IMR-90 (cell line): ENCODE measurements around the gene ADCYAP1R1. TPM values are rescaled to one million over a fixed set of nuclear protein-coding genes. Genes with fewer than 3 reads are reported as not detected.

ENCODE experiments used
- ATAC-seq: fragments of 200-7000 bp; cut with Tn5 transposase; 2 replicates; pipeline ENCODE4 v1.9.1; 2020; ENCODE audit warnings: low read depth, mild to moderate bottlenecking, moderate library complexity
- BruUV-seq: library from RNA; stranded (reverse); fragments of 400-500 nt; replicated peaks from 2 replicates; lab custom pipeline; 2021; lab: Mats Ljungman, UMichigan
- CTCF ChIA-PET: fragments of 300-600 bp; formaldehyde crosslinking; extraction: SDS; loops from one replicate; lab custom pipeline; 2021; ENCODE audit warnings: antibody characterized with exemption; lab: Yijun Ruan, JAX
- POLR2A ChIA-PET: fragments of 300-600 bp; sonication (Branson Sonifier 250); formaldehyde crosslinking; loops from one replicate; lab custom pipeline; 2022; ENCODE audit warnings: antibody characterized with exemption; ENCODE audit not compliant: unreplicated experiment; lab: Charles Lee
- DNase-seq: peaks from one replicate; pipeline ENCODE4 v3.0.0; 2013
- H2AFZ ChIP-seq: replicated peaks from 2 replicates; pipeline ENCODE3; 2013; ENCODE audit warnings: low read length, mild to moderate bottlenecking; ENCODE audit not compliant: poor library complexity
- H2AK5ac ChIP-seq: 2 replicates; pipeline ENCODE4 v1.6.1; 2013; ENCODE audit warnings: low read depth, low read length, inconsistent platforms
- H2AK9ac ChIP-seq: replicated peaks from 2 replicates; pipeline ENCODE3; 2013; ENCODE audit warnings: mild to moderate bottlenecking, low read depth, low read length, moderate library complexity; ENCODE audit not compliant: poor library complexity
- H2BK120ac ChIP-seq: 2 replicates; pipeline ENCODE4 v1.6.1; 2013; ENCODE audit warnings: low read depth, low read length, inconsistent platforms
- H2BK15ac ChIP-seq: 3 replicates; pipeline ENCODE4 v1.6.1; 2013; ENCODE audit warnings: low read depth, low read length, inconsistent platforms
- H2BK20ac ChIP-seq: 2 replicates; pipeline ENCODE4 v1.6.1; 2013; ENCODE audit warnings: low read depth, mild to moderate bottlenecking, inconsistent platforms, low read length, moderate library complexity
- H2BK5ac ChIP-seq: 2 replicates; pipeline ENCODE4 v1.6.1; 2013; ENCODE audit warnings: mild to moderate bottlenecking, low read depth, low read length, inconsistent platforms; ENCODE audit not compliant: poor library complexity, severe bottlenecking
- H3K14ac ChIP-seq: replicated peaks from 2 replicates; pipeline ENCODE4 v1.6.1; 2013; ENCODE audit warnings: low read depth, low read length, inconsistent platforms
- H3K18ac ChIP-seq: 2 replicates; pipeline ENCODE4 v1.6.1; 2013; ENCODE audit warnings: low read depth, low read length, control low read depth
- H3K23ac ChIP-seq: 2 replicates; pipeline ENCODE4 v1.6.1; 2013; ENCODE audit warnings: low read depth, low read length, inconsistent platforms
- H3K27ac ChIP-seq: 2 replicates; pipeline ENCODE4 v1.5.1; 2013; ENCODE audit warnings: mild to moderate bottlenecking, control low read depth, low read length; ENCODE audit not compliant: insufficient read depth
- H3K27me3 ChIP-seq: 2 replicates; pipeline ENCODE4 v1.6.1; 2013; ENCODE audit warnings: low read length; ENCODE audit not compliant: control insufficient read depth, insufficient read depth
- H3K36me3 ChIP-seq: 2 replicates; pipeline ENCODE4 v1.6.1; 2013; ENCODE audit warnings: low read length, mixed read lengths; ENCODE audit not compliant: control insufficient read depth, insufficient read depth
- H3K4ac ChIP-seq: 2 replicates; pipeline ENCODE4 v1.6.1; 2013; ENCODE audit warnings: low read depth, low read length, inconsistent platforms
- H3K4me1 ChIP-seq: 2 replicates; pipeline ENCODE4 v1.6.1; 2013; ENCODE audit warnings: low read length, mixed read lengths; ENCODE audit not compliant: control insufficient read depth, insufficient read depth
- H3K4me2 ChIP-seq: 2 replicates; pipeline ENCODE4 v1.6.1; 2013; ENCODE audit warnings: low read depth, mild to moderate bottlenecking, control low read depth, low read length, moderate library complexity
- H3K4me3 ChIP-seq: 2 replicates; pipeline ENCODE4 v1.5.1; 2013; ENCODE audit warnings: low read depth, mild to moderate bottlenecking, control low read depth, low read length, moderate library complexity; ENCODE audit not compliant: insufficient read depth
- H3K56ac ChIP-seq: 2 replicates; pipeline ENCODE4 v1.6.1; 2013; ENCODE audit warnings: low read length, inconsistent platforms; ENCODE audit not compliant: insufficient read depth; ENCODE audit errors: extremely low read depth
- H3K79me1 ChIP-seq, 2 experiments: 2 replicates each; pipeline ENCODE4 v1.6.1; 2013; ENCODE audit warnings: low read length in 2 of 2, inconsistent platforms in 1 of 2, low read depth in 1 of 2
- H3K9ac ChIP-seq: 2 replicates; pipeline ENCODE4 v1.6.1; 2013; ENCODE audit warnings: low read depth, low read length, control low read depth
- H3K9me1 ChIP-seq: 2 replicates; pipeline ENCODE4 v1.6.1; 2013; ENCODE audit warnings: low read length, inconsistent platforms; ENCODE audit not compliant: insufficient read depth
- H3K9me3 ChIP-seq: 2 replicates; pipeline ENCODE4 v1.6.1; 2013; ENCODE audit warnings: low read length; ENCODE audit not compliant: control insufficient read depth, insufficient read depth
- H4K20me1 ChIP-seq: 2 replicates; pipeline ENCODE4 v1.6.1; 2013; ENCODE audit warnings: low read length, inconsistent platforms; ENCODE audit not compliant: insufficient read depth
- H4K5ac ChIP-seq: 2 replicates; pipeline ENCODE4 v1.6.1; 2013; ENCODE audit warnings: mild to moderate bottlenecking, low read depth, low read length, control low read depth
- H4K8ac ChIP-seq, 2 experiments: 2 replicates each; pipeline ENCODE4 v1.6.1; 2013; ENCODE audit warnings: low read depth in 2 of 2, low read length in 2 of 2, control low read depth in 1 of 2, inconsistent platforms in 1 of 2
- H4K91ac ChIP-seq: 2 replicates; pipeline ENCODE4 v1.6.1; 2013; ENCODE audit warnings: low read depth, low read length, inconsistent platforms; ENCODE audit not compliant: insufficient read depth
- BHLHE40 ChIP-seq: fragments of 150-350 bp; IDR thresholded peaks from 2 replicates; pipeline ENCODE4 v1.6.1; 2016; ENCODE audit warnings: mild to moderate bottlenecking, low read depth, low read length
- CEBPB ChIP-seq: IDR thresholded peaks from 2 replicates; pipeline ENCODE4 v1.6.1; 2012; ENCODE audit warnings: low read depth, low read length, improper control_type of control experiment
- CHD1 ChIP-seq: IDR thresholded peaks from 2 replicates; pipeline ENCODE4 v1.6.1; 2012; ENCODE audit warnings: low read depth, low read length, improper control_type of control experiment
- FOS ChIP-seq: fragments of 150-350 bp; IDR thresholded peaks from 2 replicates; pipeline ENCODE4 v1.6.1; 2016; ENCODE audit warnings: low read depth, low read length
- MAZ ChIP-seq: IDR thresholded peaks from 2 replicates; pipeline ENCODE4 v1.6.1; 2012; ENCODE audit warnings: low read depth, mild to moderate bottlenecking, low read length, improper control_type of control experiment, moderate library complexity, borderline replicate concordance
- NFE2L2 ChIP-seq: fragments of 150-350 bp; IDR thresholded peaks from 2 replicates; pipeline ENCODE4 v1.6.1; 2016; ENCODE audit warnings: low read depth, mild to moderate bottlenecking, low read length
- SMC3 ChIP-seq: fragments of 150-350 bp; IDR thresholded peaks from 2 replicates; pipeline ENCODE4 v1.6.1; 2016; ENCODE audit warnings: low read depth, mild to moderate bottlenecking, antibody characterized with exemption, low read length, moderate library complexity
- USF2 ChIP-seq: fragments of 150-350 bp; IDR thresholded peaks from 2 replicates; pipeline ENCODE4 v1.6.1; 2017; ENCODE audit warnings: mild to moderate bottlenecking, antibody characterized with exemption, low read length, low read depth
- WGBS, 2 experiments: methylation state at CpG; one replicate each; pipeline versions ENCODE4 v1.1.5 to v1.1.7; 2013; ENCODE audit warnings: missing lambda C conversion rate in 2 of 2; ENCODE audit not compliant: insufficient read length in 1 of 2; ENCODE audit errors: extremely low coverage in 2 of 2; 5-methylcytosine and 5-hydroxymethylcytosine counted together
- dilution Hi-C: fragments of 300-500 bp; cut with HindIII; formaldehyde crosslinking; loops from one replicate; pipeline ENCODE4 v1.14.3; 2018; ENCODE audit warnings: low sequenced_read_pairs; ENCODE audit not compliant: unreplicated experiment
- in situ Hi-C: fragments of 300-500 bp; cut with MboI; formaldehyde crosslinking; loops from 3 replicates; pipeline ENCODE4 v1.14.3; 2019; ENCODE audit warnings: low sequenced_read_pairs, inconsistent platforms, mixed read lengths
- intact Hi-C: fragments of 100-400 bp; cut with micrococcal nuclease; formaldehyde crosslinking; loops from 2 replicates; pipeline ENCODE4 v1.10.0; 2022
- polyA plus RNA-seq, 3 experiments: library from polyadenylated mRNA; depleted of rRNA; stranded (reverse); fragments of >200 nt; gene quantifications; 2 replicates each; pipeline ENCODE4 v1.2.3, GENCODE V29; 2012; ENCODE audit warnings: low replicate concordance in 1 of 3
- total RNA-seq: library from RNA; depleted of rRNA; stranded (reverse); fragments of >200 nt; gene quantifications from 2 replicates; pipeline ENCODE4 v1.2.3, GENCODE V29; 2012

ADCYAP1R1 gene
- total and polyA plus RNA-seq, 2 of the 4 experiments (the other 2 are of a cell fraction), result not detected

- no peak overlapping the region for H2AK9ac ChIP-seq
- H3K9me1 ChIP-seq, result no peaks in the 10 kb centered on the region
- H4K20me1 ChIP-seq, result no peaks in the 10 kb centered on the region
- no peaks in the 10 kb centered on the region; the same call in 1 of the 2 replicates for H3K27me3 ChIP-seq
- no peak overlapping the region for H3K23ac ChIP-seq
- no peak overlapping the region for H3K4ac ChIP-seq
- no peak overlapping the region for H2BK5ac ChIP-seq
- ChIA-PET CTCF (no interaction called here), POLR2A (no interaction called here)
- intact Hi-C loops, result no loop called here
- H3K4me1 ChIP-seq, result no peaks in the 10 kb centered on the region
- no peak overlapping the region for H4K5ac ChIP-seq
- no peak overlapping the region for H3K27ac ChIP-seq
- no peaks in the 10 kb centered on the region for H3K79me1 ChIP-seq
- H3K36me3 ChIP-seq, result no peaks in the 10 kb centered on the region
- TF ChIP-seq FOS (no peak), CEBPB (no peak), MAZ (no peak), NFE2L2 (no peak), BHLHE40 (no peak), USF2 (no peak), CHD1 (no peak), SMC3 (no peak)
- no peak overlapping the region for H3K18ac ChIP-seq
- H3K14ac ChIP-seq, result no peak overlapping the region
- ATAC-seq (no peak), DNase-seq (no peak)
- no peaks in the 10 kb centered on the region for H3K9me3 ChIP-seq
- dilution Hi-C loops, result no loop called here
- H2AFZ ChIP-seq, result no peak overlapping the region
- no peak overlapping the region for H3K4me3 ChIP-seq
- H2AK5ac ChIP-seq, result no peak overlapping the region
- H3K4me2 ChIP-seq, result no peak overlapping the region
- WGBS, 2 experiments, result no CpG with 5 or more reads among the region's 2 CpGs
- H3K9ac ChIP-seq, result no peak overlapping the region
- no peak overlapping the region for H4K91ac ChIP-seq
- in situ Hi-C loops, result no loop called here
- H3K56ac ChIP-seq, result no peak overlapping the region
- no peak overlapping the region for H2BK120ac ChIP-seq
- no peak overlapping the region for H4K8ac ChIP-seq
- BruUV-seq, result no TSS peak
- no peak overlapping the region for H2BK20ac ChIP-seq
- H2BK15ac ChIP-seq, result no peak overlapping the region
Measured at GRCh38 chr7:31091924-31092434, 39.9 kb downstream of the ADCYAP1R1 start.
